Heart left ventricle (tissue), 16 donors: ENCODE results near the gene MSANTD3. TPM values are rescaled to one million over a fixed set of nuclear protein-coding genes. Genes with fewer than 3 reads are reported as not detected.
A peak's percentile ranks its signal among the peaks of the same experiment; 100 is the strongest.

ENCODE experiments used
- ATAC-seq, 4 donors: fragments of 200-7000 bp; cut with Tn5 transposase; one replicate each; pipeline ENCODE4 v1.9.1; 2020 to 2022; ENCODE audit warnings: moderate library complexity in 4 of 4, mild to moderate bottlenecking in 3 of 4, moderate number of reproducible peaks in 1 of 4
- DNase-seq, 5 donors: peaks; one replicate each; pipeline ENCODE4 v3.0.0-alpha.2; 2020
- H3K27ac ChIP-seq, 12 donors: fragments of 200-600 bp; sonication (generic) in 4 of 12; one replicate each; pipeline versions ENCODE4 v1.5.0 to v1.8.0; 2016 to 2022; ENCODE audit warnings: mild to moderate bottlenecking in 2 of 12
- H3K27me3 ChIP-seq, 9 donors: fragments of 200-600 bp; sonication (generic) in 2 of 9; one replicate each; pipeline versions ENCODE4 v1.5.1 to v1.8.0; 2016 to 2022; ENCODE audit warnings: mild to moderate bottlenecking in 3 of 9
- H3K36me3 ChIP-seq, 9 donors: fragments of 200-600 bp; sonication (generic) in 2 of 9; one replicate each; pipeline versions ENCODE4 v1.5.0 to v1.8.0; 2018 to 2022; ENCODE audit warnings: mild to moderate bottlenecking in 2 of 9
- H3K4me1 ChIP-seq, 12 donors: fragments of 200-600 bp; sonication (generic) in 4 of 12; one replicate each; pipeline versions ENCODE4 v1.5.0 to v1.8.0; 2016 to 2022; ENCODE audit warnings: mild to moderate bottlenecking in 3 of 12
- H3K4me3 ChIP-seq, 12 donors: fragments of 200-600 bp; sonication (generic) in 4 of 12; one replicate each; pipeline versions ENCODE4 v1.5.0 to v1.8.0; 2017 to 2022; ENCODE audit warnings: mild to moderate bottlenecking in 9 of 12, moderate library complexity in 4 of 12
- H3K9me3 ChIP-seq, 12 donors: fragments of 200-600 bp; sonication (generic) in 4 of 12; one replicate each; pipeline versions ENCODE4 v1.5.0 to v1.8.0; 2016 to 2022; ENCODE audit warnings: mild to moderate bottlenecking in 1 of 12
- CTCF ChIP-seq, 12 donors: fragments of 200-600 bp; sonication (generic) in 4 of 12; IDR thresholded peaks; one replicate each; pipeline versions ENCODE4 v1.5.0 to v1.8.0; 2018 to 2022; ENCODE audit warnings: antibody characterized with exemption in 12 of 12, mild to moderate bottlenecking in 5 of 12
- POLR2A ChIP-seq, 2 donors: fragments of 450-650 bp; IDR thresholded peaks; one replicate each; pipeline ENCODE4 v1.6.1; 2017; ENCODE audit warnings: antibody characterized with exemption in 2 of 2, mild to moderate bottlenecking in 2 of 2, moderate library complexity in 2 of 2
- WGBS, 4 donors: extraction: QIAGEN DNeasy Blood & Tissue Kit in 2 of 4; methylation state at CpG; one replicate each; pipeline versions ENCODE4 v1.1.5 to v1.1.7; 2013 to 2018; 5-methylcytosine and 5-hydroxymethylcytosine counted together
- intact Hi-C, 10 donors: fragments of 100-400 bp; cut with DNase I; formaldehyde crosslinking; loops; one replicate each; pipeline versions ENCODE4 v1.11.1 to v1.14.2; 2022
- polyA plus RNA-seq, 2 donors: library from polyadenylated mRNA; stranded (reverse); fragments of 200-250 nt; gene quantifications; one replicate each; pipeline ENCODE4 v1.2.3, GENCODE V29; 2013
- total RNA-seq, 9 donors: library from RNA; depleted of rRNA in 2 of 9; stranded (reverse); fragments of >200 nt in 2 of 9; fragmentation: NEBNext Ultra II Directional in 3 of 9; extraction: Animal tissue kit (Norgen Biotek cat#: 25700) in 3 of 9; gene quantifications; one replicate each; pipeline versions ENCODE4 v1.1.0 to v1.2.4, GENCODE V29; 2016 to 2023
- donor health status: ischemic (EF 13 %, LVEDD 7.1; RV severe dilation, severe dysfunction).
- donor health status: healthy with polysubstance abuse.
- donor health status: DM: no; HTN: yes; CAD: no.
- donor health status: DM: no; HTN: no; CAD: no.
- donor health status: ischemic (EF 25% LVEDD 6.9; RV normal size, moderate dysfunction).
- donor health status: ischemic (EF 25% LVEDD 5.7; RV mildly dilated, moderate dysfunction).
- donor health status: healthy.
- donor health status: DM: yes; HTN: yes; CAD: no.
- donor health status: ischemic (EF 35%, LVEDD 5.7; RV mildly dilated, moderate dysfunction).
- donor health status: nonischemic (EF 11% LVEDD 7.7; RV severe dilation, severe dysfunction).
- donor health status: DM: yes; HTN: yes; CAD: no.
- donor health status: PGD.
- donor health status: ischemic (EF 29% LVEDD 5.4; RV normal size, mild dysfunction).
- donor health status: nonischemic (EF 23%, LVEDD 6.1; RV moderate dilation, normal function).

The MSANTD3 gene
- total and polyA plus RNA-seq, 11 donors, result 14.3 to 60.5 (median 24.1) TPM

GRCh38 chr9:100474082-100474923 lies 47.4 kb downstream of the MSANTD3 start:
- H3K27me3 ChIP-seq, result peaks cover 0 to 25% (median 0%) of the 10 kb centered on the region in 9 donors
- no peak overlapping the region for H3K27ac ChIP-seq
- H3K36me3 ChIP-seq, result no peaks in the 10 kb centered on the region
- DNase-seq (peak in 1 of 5 donors; percentile 5), ATAC-seq (peak in 1 of 4 donors; percentile 35)
- TF ChIP-seq CTCF (IDR thresholded peaks at IDR 0.05) (no peak), POLR2A (IDR thresholded peaks at IDR 0.05) (no peak)
- intact Hi-C loops, result no loop called here
- no peaks in the 10 kb centered on the region for H3K9me3 ChIP-seq
- peaks cover 0 to 15% (median 1%) of the 10 kb centered on the region in 12 donors for H3K4me1 ChIP-seq
- peak overlapping the region; percentile 42 to 86 (median 62) for H3K4me3 ChIP-seq
- 34 to 38% (median 34%) methylated on average over 26 of the region's 26 CpGs for WGBS, 4 donors

- 94 to 96% (median 95%) methylated on average over 4 of the region's 4 CpGs for WGBS, 4 donors
- peaks cover 0 to 2% (median 0%) of the 10 kb centered on the region in 12 donors for H3K9me3 ChIP-seq
- no peak overlapping the region for H3K27ac ChIP-seq
- H3K36me3 ChIP-seq, result no peaks in the 10 kb centered on the region
- intact Hi-C loops, result no loop called here
- ATAC-seq (no peak), DNase-seq (no peak)
- H3K4me1 ChIP-seq, result peaks cover 0 to 15% (median 1%) of the 10 kb centered on the region in 12 donors
- TF ChIP-seq POLR2A (IDR thresholded peaks at IDR 0.05) (no peak), CTCF (IDR thresholded peaks at IDR 0.05) (no peak)
- peaks cover 0 to 25% (median 0%) of the 10 kb centered on the region in 9 donors for H3K27me3 ChIP-seq
- no peak overlapping the region for H3K4me3 ChIP-seq
Observed at GRCh38 chr9:100474924-100475276, 48.0 kb downstream of the MSANTD3 start.

- Histone ChIP-seq H3K4me1 (peaks cover 0 to 15% (median 1%) of the 10 kb centered on the region in 12 donors), H3K27ac (no peak overlapping the region), H3K27me3 (peaks cover 0 to 19% (median 0%) of the 10 kb centered on the region in 9 donors), H3K9me3 (peaks cover 0 to 5% (median 0%) of the 10 kb centered on the region in 12 donors), H3K4me3 (no peak overlapping the region), H3K36me3 (no peaks in the 10 kb centered on the region)
- intact Hi-C loops, result no loop called here
- no peak for DNase-seq
- ATAC-seq, result no peak
- 96 to 98% (median 97%) methylated on average over 4 of the region's 4 CpGs for WGBS, 4 donors
- TF ChIP-seq POLR2A (IDR thresholded peaks at IDR 0.05), result no peak
- TF ChIP-seq CTCF (IDR thresholded peaks at IDR 0.05), result no peak
Observed at GRCh38 chr9:100477241-100477640, 50.3 kb downstream of the MSANTD3 start.

GRCh38 chr9:100478192-100478591 lies 51.2 kb downstream of the MSANTD3 start:
- intact Hi-C loops, result no loop called here
- 91 to 96% (median 94%) methylated on average over 6 of the region's 6 CpGs for WGBS, 4 donors
- H3K27me3 ChIP-seq, result peaks cover 0 to 13% (median 0%) of the 10 kb centered on the region in 9 donors
- TF ChIP-seq CTCF (IDR thresholded peaks at IDR 0.05) (no peak), POLR2A (IDR thresholded peaks at IDR 0.05) (no peak)
- no peak overlapping the region for H3K27ac ChIP-seq
- H3K36me3 ChIP-seq, result no peaks in the 10 kb centered on the region
- H3K9me3 ChIP-seq, result peaks cover 0 to 5% (median 0%) of the 10 kb centered on the region in 12 donors
- DNase-seq (no peak), ATAC-seq (no peak)
- peaks cover 0 to 10% (median 1%) of the 10 kb centered on the region in 12 donors for H3K4me1 ChIP-seq
- H3K4me3 ChIP-seq, result no peak overlapping the region
